C4-2B (cell line): Measurements from ENCODE around the gene TSPAN1.

Source experiments
- CTCF ChIP-seq: fragments of 450-650 bp; conservative IDR thresholded peaks from 2 replicates; pipeline ENCODE4 v1.5.1; 2017; ENCODE audit warnings: mild to moderate bottlenecking
- ZFX ChIP-seq: fragments of 450-650 bp; IDR thresholded peaks from 2 replicates; pipeline ENCODE4 v1.6.1; 2017

- TF ChIP-seq CTCF (no peak), ZFX (no peak)
These were observed 12.4 kb downstream of the TSPAN1 start for GRCh38 chr1:46187106-46187869.
